Fibroblast of skin of right biceps (primary cell): Measurements from ENCODE around the gene LHFPL4.
A peak's percentile ranks its signal among the peaks of the same experiment; 100 is the strongest.

Experiments
- DNase-seq: peaks from one replicate; pipeline ENCODE4 v3.0.0-alpha.2; 2013

LHFPL4 gene

DNA sequence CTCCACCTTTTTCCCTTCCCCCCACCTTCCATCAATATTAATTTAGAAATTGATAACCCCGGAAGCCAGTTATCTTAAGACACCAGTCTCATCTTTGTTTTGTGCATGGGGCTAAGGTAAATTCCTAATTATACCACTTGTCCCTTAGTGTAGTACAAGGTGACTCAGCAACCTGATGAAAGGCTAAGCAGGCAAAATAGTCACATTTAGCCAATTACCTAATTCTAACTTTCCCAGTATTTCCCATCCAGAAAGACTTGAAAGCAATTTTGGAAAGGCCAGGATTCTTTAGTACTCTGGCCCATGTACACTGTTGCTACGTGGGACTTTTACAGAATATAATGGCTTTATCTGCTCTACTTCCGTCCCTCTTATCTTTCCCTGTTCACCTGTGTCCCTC, 83.6 kb downstream of the LHFPL4 start:
- no peak for DNase-seq

GRCh38 chr3:9468460-9468859, 85.2 kb downstream of the LHFPL4 start:
- peak; percentile 18 for DNase-seq

- DNase-seq = no peak
Measured at GRCh38 chr3:9467451-9467850, 86.2 kb downstream of the LHFPL4 start.

DNA sequence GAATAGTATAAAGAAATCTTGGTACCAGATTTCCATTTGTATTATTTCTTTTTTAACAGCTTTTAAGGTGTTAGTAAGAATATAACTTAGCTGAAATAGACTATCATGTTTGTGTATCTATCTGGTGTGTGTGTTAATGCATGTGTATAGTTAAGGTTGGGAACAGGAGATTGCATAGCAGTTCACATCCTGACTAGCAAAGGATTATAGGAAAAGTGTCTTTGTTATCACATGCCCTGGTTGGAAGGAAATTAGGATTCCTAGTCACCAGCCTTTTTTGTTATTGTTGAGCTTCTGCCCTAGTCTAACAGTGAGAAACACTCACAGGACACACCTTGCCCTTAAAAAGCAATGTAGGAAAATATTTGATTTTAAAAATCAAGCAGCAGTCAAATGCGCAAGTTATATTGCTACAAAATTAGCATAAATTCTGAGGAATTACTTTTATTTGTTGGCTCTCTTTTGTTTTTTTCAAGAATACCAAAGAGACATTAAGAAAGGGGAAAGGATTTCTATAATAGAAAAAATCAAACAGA, 98.0 kb downstream of the LHFPL4 start:
- DNase-seq = no peak

DNA sequence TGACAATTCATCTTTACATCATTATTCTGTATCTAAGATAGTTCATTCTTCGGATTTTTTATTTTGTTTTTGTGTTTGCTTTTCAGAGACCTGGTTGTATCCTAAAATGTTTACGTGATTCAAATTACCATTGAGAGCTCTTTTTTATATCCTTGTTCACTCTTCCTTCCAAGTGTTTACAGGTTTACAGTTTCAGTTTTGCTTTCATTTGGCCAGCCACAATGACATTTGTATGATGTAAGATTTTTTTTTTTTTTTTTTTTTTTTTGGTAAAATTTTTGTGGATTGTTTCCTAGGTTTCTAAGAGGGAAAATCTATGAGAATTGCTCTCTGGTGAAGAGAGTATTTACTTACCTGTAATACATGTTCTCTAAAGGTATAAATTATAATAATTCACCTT, 101.2 kb downstream of the LHFPL4 start:
- no peak for DNase-seq

GRCh38 chr3:9450991-9451390, 102.6 kb downstream of the LHFPL4 start:
- DNase-seq = no peak

GRCh38 chr3:9450126-9450525, 103.5 kb downstream of the LHFPL4 start:
- DNase-seq = no peak

DNA sequence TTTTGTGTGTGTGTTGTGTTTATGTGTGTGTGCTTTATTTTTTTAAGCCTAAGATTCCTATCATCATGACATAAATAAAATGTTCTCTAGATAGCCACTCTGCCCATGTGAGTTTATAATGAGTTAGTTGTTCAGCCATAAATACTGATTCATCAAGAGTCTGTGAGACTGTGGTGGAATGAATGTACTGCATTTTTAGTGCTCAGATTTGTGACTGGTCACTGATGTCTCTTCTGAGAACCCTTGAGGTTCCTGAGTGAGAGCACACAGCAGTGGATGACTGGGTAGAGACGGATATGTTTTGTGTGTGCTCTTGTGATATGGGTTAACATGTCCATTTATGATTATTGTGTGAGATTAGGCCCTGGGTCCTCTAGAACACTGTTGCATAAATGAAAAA, 105.0 kb downstream of the LHFPL4 start:
- no peak for DNase-seq
